Esophagus muscularis mucosa (tissue), 4 donors: ENCODE measurements around the gene DRD5.

Experiments
- EP300 ChIP-seq: sonication (generic); formaldehyde crosslinking; IDR thresholded peaks from one replicate; pipeline ENCODE4 v1.6.1; 2017; ENCODE audit warnings: antibody characterized with exemption
- POLR2A ChIP-seq: fragments of 450-650 bp; IDR thresholded peaks from one replicate; pipeline ENCODE4 v1.6.1; 2017; ENCODE audit warnings: antibody characterized with exemption, moderate library complexity, mild to moderate bottlenecking, low read depth
- POLR2AphosphoS5 ChIP-seq, 2 donors: sonication (generic); formaldehyde crosslinking; IDR thresholded peaks; one replicate each; pipeline ENCODE4 v1.6.1; 2017; ENCODE audit warnings: antibody characterized with exemption in 2 of 2
- TF ChIP-seq, protein P1 (sequence below), 3 experiments: fragments of 200-600 bp in 2 of 3; fragments of 450-650 bp in 1 of 3; sonication (generic) in 2 of 3; IDR thresholded peaks; one replicate each; pipeline ENCODE4 v1.5.1; 2017 to 2019; ENCODE audit warnings: antibody characterized with exemption in 3 of 3, mild to moderate bottlenecking in 2 of 3, moderate library complexity in 1 of 3

DNA sequence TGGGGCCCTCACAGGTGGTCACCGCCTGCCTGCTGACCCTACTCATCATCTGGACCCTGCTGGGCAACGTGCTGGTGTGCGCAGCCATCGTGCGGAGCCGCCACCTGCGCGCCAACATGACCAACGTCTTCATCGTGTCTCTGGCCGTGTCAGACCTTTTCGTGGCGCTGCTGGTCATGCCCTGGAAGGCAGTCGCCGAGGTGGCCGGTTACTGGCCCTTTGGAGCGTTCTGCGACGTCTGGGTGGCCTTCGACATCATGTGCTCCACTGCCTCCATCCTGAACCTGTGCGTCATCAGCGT is 652 bp downstream of the DRD5 start:
- TF ChIP-seq, protein P1, sequence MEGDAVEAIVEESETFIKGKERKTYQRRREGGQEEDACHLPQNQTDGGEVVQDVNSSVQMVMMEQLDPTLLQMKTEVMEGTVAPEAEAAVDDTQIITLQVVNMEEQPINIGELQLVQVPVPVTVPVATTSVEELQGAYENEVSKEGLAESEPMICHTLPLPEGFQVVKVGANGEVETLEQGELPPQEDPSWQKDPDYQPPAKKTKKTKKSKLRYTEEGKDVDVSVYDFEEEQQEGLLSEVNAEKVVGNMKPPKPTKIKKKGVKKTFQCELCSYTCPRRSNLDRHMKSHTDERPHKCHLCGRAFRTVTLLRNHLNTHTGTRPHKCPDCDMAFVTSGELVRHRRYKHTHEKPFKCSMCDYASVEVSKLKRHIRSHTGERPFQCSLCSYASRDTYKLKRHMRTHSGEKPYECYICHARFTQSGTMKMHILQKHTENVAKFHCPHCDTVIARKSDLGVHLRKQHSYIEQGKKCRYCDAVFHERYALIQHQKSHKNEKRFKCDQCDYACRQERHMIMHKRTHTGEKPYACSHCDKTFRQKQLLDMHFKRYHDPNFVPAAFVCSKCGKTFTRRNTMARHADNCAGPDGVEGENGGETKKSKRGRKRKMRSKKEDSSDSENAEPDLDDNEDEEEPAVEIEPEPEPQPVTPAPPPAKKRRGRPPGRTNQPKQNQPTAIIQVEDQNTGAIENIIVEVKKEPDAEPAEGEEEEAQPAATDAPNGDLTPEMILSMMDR (IDR thresholded peaks at IDR 0.05), result no peak
- no peak for TF ChIP-seq POLR2AphosphoS5 (IDR thresholded peaks at IDR 0.05)
- no peak for TF ChIP-seq EP300
- no peak for TF ChIP-seq POLR2A
